HG02943 (cell line): Measurements from ENCODE around the gene CDR2L.

Experiments used
- ATAC-seq: cut with Tn5 transposase; IDR thresholded peaks from one replicate; pipeline ENCODE4 v1.9.1; 2021; ENCODE audit warnings: mild to moderate bottlenecking, low read depth, moderate library complexity; ENCODE audit not compliant: unreplicated experiment

CDR2L gene

GRCh38 chr17:74987418-74987908, at the start of gene CDR2L:
Gene CDR2L (plus strand): TSS chr17:74987632. CDS start chr17:74988044, 412 bp downstream.
- peak; percentile 56 for ATAC-seq

GRCh38 chr17:74938194-74938950, 49.1 kb upstream of the CDR2L start:
- no peak for ATAC-seq

- no peak for ATAC-seq
These were observed 47.9 kb upstream of the CDR2L start for GRCh38 chr17:74939534-74939933.

- no peak for ATAC-seq
These were observed 46.2 kb upstream of the CDR2L start for GRCh38 chr17:74941128-74941725.

GRCh38 chr17:74943808-74944522, 43.5 kb upstream of the CDR2L start:
- no peak for ATAC-seq

- no peak for ATAC-seq
These were observed 41.9 kb upstream of the CDR2L start for GRCh38 chr17:74945543-74945942.

- ATAC-seq = no peak
These were observed 40.8 kb upstream of the CDR2L start for GRCh38 chr17:74946641-74947040.

- ATAC-seq = no peak
These were observed 40.2 kb upstream of the CDR2L start for GRCh38 chr17:74947041-74947754.

- no peak for ATAC-seq
These were observed 37.8 kb upstream of the CDR2L start for GRCh38 chr17:74949455-74950115.

GRCh38 chr17:74950207-74950606, 37.2 kb upstream of the CDR2L start:
- ATAC-seq = no peak

GRCh38 chr17:74951065-74951464, 36.4 kb upstream of the CDR2L start:
- ATAC-seq = no peak

- no peak for ATAC-seq
These were observed 35.6 kb upstream of the CDR2L start for GRCh38 chr17:74951680-74952421.

GRCh38 chr17:74952431-74953133, 34.9 kb upstream of the CDR2L start:
- ATAC-seq = no peak

GRCh38 chr17:74953134-74953687, 34.2 kb upstream of the CDR2L start:
- no peak for ATAC-seq

- no peak for ATAC-seq
These were observed 33.3 kb upstream of the CDR2L start for GRCh38 chr17:74954115-74954514.

- ATAC-seq = no peak
These were observed 32.6 kb upstream of the CDR2L start for GRCh38 chr17:74954665-74955421.

GRCh38 chr17:74956093-74956492, 31.3 kb upstream of the CDR2L start:
- no peak for ATAC-seq
